ENCODE data around the gene ERC2. TPM values are rescaled to one million over a fixed set of nuclear protein-coding genes. Genes with fewer than 3 reads are reported as not detected.

ERC2 gene
- total RNA-seq, 1 donor from 2014 or later: 7.4 TPM

DNA sequence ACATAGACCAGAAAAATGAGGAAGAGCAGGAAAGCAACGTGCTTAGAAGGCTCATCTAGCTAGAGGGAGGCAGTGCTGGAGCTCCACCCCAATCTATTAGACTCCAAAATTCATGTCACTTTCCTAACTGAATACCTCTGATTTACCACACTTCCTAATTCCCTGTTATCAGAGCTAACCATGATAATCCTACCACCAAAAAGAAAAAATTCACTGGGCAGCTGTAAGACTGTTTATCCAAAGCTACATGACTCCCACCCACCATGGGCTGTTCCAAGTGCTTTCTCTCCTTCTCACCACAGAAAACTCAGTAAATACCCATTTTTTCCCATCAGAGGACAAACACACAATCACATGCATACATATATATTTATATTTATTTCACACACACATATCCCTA, 501.7 kb downstream of the ERC2 start:
- no peak overlapping the region for H3K9ac ChIP-seq (ENCODE audit: low read length)
- H4K20me1 ChIP-seq (ENCODE audit: insufficient read depth, low read length): no peaks in the 10 kb centered on the region
- TF ChIP-seq EZH2 (IDR thresholded peaks at IDR 0.05; ENCODE audit: insufficient read depth, low read length): no peak
- TF ChIP-seq, protein P1, sequence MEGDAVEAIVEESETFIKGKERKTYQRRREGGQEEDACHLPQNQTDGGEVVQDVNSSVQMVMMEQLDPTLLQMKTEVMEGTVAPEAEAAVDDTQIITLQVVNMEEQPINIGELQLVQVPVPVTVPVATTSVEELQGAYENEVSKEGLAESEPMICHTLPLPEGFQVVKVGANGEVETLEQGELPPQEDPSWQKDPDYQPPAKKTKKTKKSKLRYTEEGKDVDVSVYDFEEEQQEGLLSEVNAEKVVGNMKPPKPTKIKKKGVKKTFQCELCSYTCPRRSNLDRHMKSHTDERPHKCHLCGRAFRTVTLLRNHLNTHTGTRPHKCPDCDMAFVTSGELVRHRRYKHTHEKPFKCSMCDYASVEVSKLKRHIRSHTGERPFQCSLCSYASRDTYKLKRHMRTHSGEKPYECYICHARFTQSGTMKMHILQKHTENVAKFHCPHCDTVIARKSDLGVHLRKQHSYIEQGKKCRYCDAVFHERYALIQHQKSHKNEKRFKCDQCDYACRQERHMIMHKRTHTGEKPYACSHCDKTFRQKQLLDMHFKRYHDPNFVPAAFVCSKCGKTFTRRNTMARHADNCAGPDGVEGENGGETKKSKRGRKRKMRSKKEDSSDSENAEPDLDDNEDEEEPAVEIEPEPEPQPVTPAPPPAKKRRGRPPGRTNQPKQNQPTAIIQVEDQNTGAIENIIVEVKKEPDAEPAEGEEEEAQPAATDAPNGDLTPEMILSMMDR (IDR thresholded peaks at IDR 0.05; ENCODE audit: insufficient read depth, low read depth, low read length): no peak
- no peak for FAIRE-seq
- no peak overlapping the region for H3K27ac Mint-ChIP-seq (ENCODE audit: unreplicated experiment)
- peaks cover 2% of the 10 kb centered on the region for H3K36me3 Mint-ChIP-seq (ENCODE audit: low read depth, unreplicated experiment)
- H3K27ac ChIP-seq (ENCODE audit: low read depth, low read length): no peak overlapping the region
- H3K27me3 Mint-ChIP-seq (ENCODE audit: low read depth, unreplicated experiment): no peaks in the 10 kb centered on the region
- no peaks in the 10 kb centered on the region for H3K27me3 ChIP-seq (ENCODE audit: insufficient read depth, low read length)
- no peaks in the 10 kb centered on the region for H3K9me3 ChIP-seq (ENCODE audit: insufficient read depth, low read depth, low read length)
- H3K4me3 Mint-ChIP-seq (ENCODE audit: unreplicated experiment): no peak overlapping the region
- H3K36me3 ChIP-seq (ENCODE audit: insufficient read depth, low read length): no peaks in the 10 kb centered on the region
- no peaks in the 10 kb centered on the region for H3K9me3 Mint-ChIP-seq (ENCODE audit: unreplicated experiment)
- DNase-seq (ENCODE audit: low read depth): peak; percentile 54
- H3K4me3 ChIP-seq (ENCODE audit: insufficient read depth, low read depth, low read length): no peak overlapping the region
- H3K4me1 ChIP-seq (ENCODE audit: insufficient read depth, low read length): peaks cover 10% of the 10 kb centered on the region
- no peaks in the 10 kb centered on the region for H3K79me2 ChIP-seq (ENCODE audit: insufficient read depth, low read length)
- peaks cover 13% of the 10 kb centered on the region for H3K4me1 Mint-ChIP-seq (ENCODE audit: low read depth, unreplicated experiment)
- H2AFZ ChIP-seq (ENCODE audit: low read depth, low read length): no peak overlapping the region
- H3K4me2 ChIP-seq (ENCODE audit: low read length): no peak overlapping the region

GRCh38 chr3:55965776-55966175, 502.5 kb downstream of the ERC2 start:
- H3K4me3 Mint-ChIP-seq (ENCODE audit: unreplicated experiment): no peak overlapping the region
- FAIRE-seq (no peak), DNase-seq (ENCODE audit: low read depth) (no peak)
- H3K27me3 Mint-ChIP-seq (ENCODE audit: low read depth, unreplicated experiment): no peaks in the 10 kb centered on the region
- Histone ChIP-seq H3K4me1 (ENCODE audit: insufficient read depth, low read length) (peaks cover 10% of the 10 kb centered on the region), H3K27me3 (ENCODE audit: insufficient read depth, low read length) (no peaks in the 10 kb centered on the region), H2AFZ (ENCODE audit: low read depth, low read length) (no peak overlapping the region), H3K9ac (ENCODE audit: low read length) (no peak overlapping the region), H4K20me1 (ENCODE audit: insufficient read depth, low read length) (no peaks in the 10 kb centered on the region), H3K27ac (ENCODE audit: low read depth, low read length) (no peak overlapping the region), H3K9me3 (ENCODE audit: insufficient read depth, low read depth, low read length) (no peaks in the 10 kb centered on the region), H3K79me2 (ENCODE audit: insufficient read depth, low read length) (no peaks in the 10 kb centered on the region), H3K4me3 (ENCODE audit: insufficient read depth, low read depth, low read length) (no peak overlapping the region), H3K36me3 (ENCODE audit: insufficient read depth, low read length) (no peaks in the 10 kb centered on the region), H3K4me2 (ENCODE audit: low read length) (no peak overlapping the region)
- H3K36me3 Mint-ChIP-seq (ENCODE audit: low read depth, unreplicated experiment): peaks cover 2% of the 10 kb centered on the region
- no peak for TF ChIP-seq EZH2 (IDR thresholded peaks at IDR 0.05; ENCODE audit: insufficient read depth, low read length)
- TF ChIP-seq, protein P1 (IDR thresholded peaks at IDR 0.05; ENCODE audit: insufficient read depth, low read depth, low read length): no peak
- no peaks in the 10 kb centered on the region for H3K9me3 Mint-ChIP-seq (ENCODE audit: unreplicated experiment)
- peaks cover 13% of the 10 kb centered on the region for H3K4me1 Mint-ChIP-seq (ENCODE audit: low read depth, unreplicated experiment)
- no peak overlapping the region for H3K27ac Mint-ChIP-seq (ENCODE audit: unreplicated experiment)

GRCh38 chr3:55964491-55964985, 503.7 kb downstream of the ERC2 start:
- Histone ChIP-seq H2AFZ (ENCODE audit: low read depth, low read length) (no peak overlapping the region), H3K79me2 (ENCODE audit: insufficient read depth, low read length) (no peaks in the 10 kb centered on the region), H3K27me3 (ENCODE audit: insufficient read depth, low read length) (no peaks in the 10 kb centered on the region), H3K9ac (ENCODE audit: low read length) (no peak overlapping the region), H3K4me2 (ENCODE audit: low read length) (no peak overlapping the region), H4K20me1 (ENCODE audit: insufficient read depth, low read length) (no peaks in the 10 kb centered on the region), H3K4me3 (ENCODE audit: insufficient read depth, low read depth, low read length) (no peak overlapping the region), H3K36me3 (ENCODE audit: insufficient read depth, low read length) (no peaks in the 10 kb centered on the region), H3K27ac (ENCODE audit: low read depth, low read length) (no peak overlapping the region), H3K9me3 (ENCODE audit: insufficient read depth, low read depth, low read length) (no peaks in the 10 kb centered on the region), H3K4me1 (ENCODE audit: insufficient read depth, low read length) (peaks cover 10% of the 10 kb centered on the region)
- Mint-ChIP-seq H3K27ac (ENCODE audit: unreplicated experiment) (no peak overlapping the region), H3K4me1 (ENCODE audit: low read depth, unreplicated experiment) (peaks cover 13% of the 10 kb centered on the region), H3K4me3 (ENCODE audit: unreplicated experiment) (no peak overlapping the region), H3K27me3 (ENCODE audit: low read depth, unreplicated experiment) (no peaks in the 10 kb centered on the region), H3K9me3 (ENCODE audit: unreplicated experiment) (no peaks in the 10 kb centered on the region), H3K36me3 (ENCODE audit: low read depth, unreplicated experiment) (peaks cover 3% of the 10 kb centered on the region)
- DNase-seq (ENCODE audit: low read depth): peak; percentile 50
- TF ChIP-seq EZH2 (IDR thresholded peaks at IDR 0.05; ENCODE audit: insufficient read depth, low read length): no peak
- TF ChIP-seq, protein P1 (IDR thresholded peaks at IDR 0.05; ENCODE audit: insufficient read depth, low read depth, low read length): no peak
- no peak for FAIRE-seq

Measured in astrocyte (in vitro differentiated cells and primary cell).